Thyroid gland (tissue), 4 donors: ENCODE results near the gene IGFBP7. TPM values are rescaled to one million over a fixed set of nuclear protein-coding genes. Genes with fewer than 3 reads are reported as not detected.
A peak's percentile ranks its signal among the peaks of the same experiment; 100 is the strongest.

ENCODE experiments used
- DNase-seq, 2 donors: peaks; one replicate each; pipeline ENCODE4 v3.0.0-alpha.2; 2019
- H3K27ac ChIP-seq, 3 donors: fragments of 200-600 bp; sonication (generic); 1 replicate in 2 of 3; 2 replicates in 1 of 3; pipeline ENCODE4 v1.5.1; 2016 to 2019; ENCODE audit warnings: mild to moderate bottlenecking in 1 of 3, moderate library complexity in 1 of 3
- H3K27me3 ChIP-seq: fragments of 200-600 bp; sonication (generic); one replicate; pipeline ENCODE4 v1.5.1; 2019
- H3K36me3 ChIP-seq, 2 donors: fragments of 200-600 bp; sonication (generic); one replicate each; pipeline ENCODE4 v1.5.1; 2016 to 2019
- H3K4me1 ChIP-seq, 2 donors: fragments of 200-600 bp; sonication (generic); one replicate each; pipeline ENCODE4 v1.5.1; 2017 to 2019
- H3K4me3 ChIP-seq, 3 donors: fragments of 200-600 bp; sonication (generic); replicated peaks in 1 of 3; 1 replicate in 2 of 3; 2 replicates in 1 of 3; pipeline ENCODE4 v1.5.1; 2016; ENCODE audit warnings: mild to moderate bottlenecking in 1 of 3
- H3K9me3 ChIP-seq: fragments of 200-600 bp; sonication (generic); one replicate; pipeline ENCODE4 v1.5.1; 2017
- CTCF ChIP-seq, 6 experiments: fragments of 200-600 bp in 3 of 6; fragments of 450-650 bp in 3 of 6; sonication (generic) in 3 of 6; IDR thresholded peaks; one replicate each; pipeline ENCODE4 v1.5.1; 2016 to 2019; ENCODE audit warnings: antibody characterized with exemption in 6 of 6, mild to moderate bottlenecking in 2 of 6, inconsistent platforms in 1 of 6, moderate library complexity in 1 of 6
- POLR2A ChIP-seq, 2 donors: fragments of 450-650 bp; IDR thresholded peaks; one replicate each; pipeline ENCODE4 v1.6.1; 2017; ENCODE audit warnings: antibody characterized with exemption in 2 of 2, mild to moderate bottlenecking in 2 of 2, moderate library complexity in 1 of 2
- WGBS, 2 donors: methylation state at CpG; one replicate each; pipeline ENCODE4 v1.1.5; 2017; 5-methylcytosine and 5-hydroxymethylcytosine counted together
- intact Hi-C: fragments of 100-400 bp; cut with DNase I; formaldehyde crosslinking; loops from one replicate; pipeline ENCODE4 v1.15.1; 2023
- total RNA-seq, 4 donors: library from RNA; depleted of rRNA; stranded (reverse); fragments of >200 nt; gene quantifications; one replicate each; pipeline ENCODE4 v1.2.3, GENCODE V29; 2016

The IGFBP7 gene
- total RNA-seq, 4 donors from 2014 or later, result 660 to 2,581 (median 1,387) TPM

- 55 to 82% methylated on average over 3 of the region's 3 CpGs for WGBS, 2 donors
- H3K9me3 ChIP-seq, result no peaks in the 10 kb centered on the region
- no peaks in the 10 kb centered on the region for H3K27me3 ChIP-seq
- intact Hi-C loops, result no loop called here
- H3K4me1 ChIP-seq, result peaks cover 20 to 33% of the 10 kb centered on the region in 2 donors
- H3K36me3 ChIP-seq, result no peaks in the 10 kb centered on the region
- no peak for DNase-seq
- TF ChIP-seq CTCF (IDR thresholded peaks at IDR 0.05) (no peak), POLR2A (IDR thresholded peaks at IDR 0.05) (no peak)
- no peak overlapping the region for H3K4me3 ChIP-seq
- H3K27ac ChIP-seq, result peak overlapping the region in 1 of 3 donors; percentile 10
Measured at GRCh38 chr4:57094832-57095223, 15.4 kb downstream of the IGFBP7 start.

- no peak for TF ChIP-seq CTCF (IDR thresholded peaks at IDR 0.05)
- no peak for TF ChIP-seq POLR2A (IDR thresholded peaks at IDR 0.05)
- Histone ChIP-seq H3K9me3 (no peaks in the 10 kb centered on the region), H3K4me1 (peaks cover 15 to 34% of the 10 kb centered on the region in 2 donors), H3K4me3 (no peak overlapping the region), H3K27me3 (no peaks in the 10 kb centered on the region), H3K36me3 (no peaks in the 10 kb centered on the region), H3K27ac (peak overlapping the region in 1 of 3 donors; percentile 10)
- intact Hi-C loops, result no loop called here
- WGBS, 2 donors, result 77 to 78% methylated on average over 6 of the region's 6 CpGs
- DNase-seq, result no peak
Measured at GRCh38 chr4:57093845-57094831, 16.0 kb downstream of the IGFBP7 start.

- Histone ChIP-seq H3K4me1 (peaks cover 15 to 27% of the 10 kb centered on the region in 2 donors), H3K9me3 (no peaks in the 10 kb centered on the region), H3K4me3 (no peak overlapping the region), H3K27me3 (no peaks in the 10 kb centered on the region), H3K27ac (peak overlapping the region in 2 of 3 donors; percentile 44 to 75), H3K36me3 (no peaks in the 10 kb centered on the region)
- WGBS, 2 donors, result 33 to 36% methylated on average over 3 of the region's 3 CpGs
- no peak for DNase-seq
- intact Hi-C loops, result no loop called here
- TF ChIP-seq CTCF (IDR thresholded peaks at IDR 0.05), result no peak
- no peak for TF ChIP-seq POLR2A (IDR thresholded peaks at IDR 0.05)
Measured at GRCh38 chr4:57091657-57092162, 18.5 kb downstream of the IGFBP7 start.

GRCh38 chr4:57090079-57090478 lies 20.1 kb downstream of the IGFBP7 start:
- intact Hi-C loops, result no loop called here
- peak overlapping the region in 2 of 3 donors; percentile 7 to 75 for H3K27ac ChIP-seq
- H3K36me3 ChIP-seq, result no peaks in the 10 kb centered on the region
- H3K9me3 ChIP-seq, result no peaks in the 10 kb centered on the region
- no peak for TF ChIP-seq CTCF (IDR thresholded peaks at IDR 0.05)
- no peak for TF ChIP-seq POLR2A (IDR thresholded peaks at IDR 0.05)
- no peak for DNase-seq
- WGBS, 2 donors, result 82 to 84% methylated on average over 3 of the region's 3 CpGs
- peaks cover 15 to 27% of the 10 kb centered on the region in 2 donors for H3K4me1 ChIP-seq
- H3K27me3 ChIP-seq, result no peaks in the 10 kb centered on the region
- no peak overlapping the region for H3K4me3 ChIP-seq

- no peak for DNase-seq
- Histone ChIP-seq H3K4me3 (no peak overlapping the region), H3K4me1 (peaks cover 15 to 27% of the 10 kb centered on the region in 2 donors), H3K36me3 (no peaks in the 10 kb centered on the region), H3K27me3 (no peaks in the 10 kb centered on the region), H3K27ac (no peak overlapping the region), H3K9me3 (no peaks in the 10 kb centered on the region)
- intact Hi-C loops, result no loop called here
- no peak for TF ChIP-seq POLR2A (IDR thresholded peaks at IDR 0.05)
- TF ChIP-seq CTCF (IDR thresholded peaks at IDR 0.05), result no peak
- 91 to 93% methylated on average over 2 of the region's 2 CpGs for WGBS, 2 donors
Measured at GRCh38 chr4:57089549-57089948, 20.6 kb downstream of the IGFBP7 start.
